ENCODE data around the gene PTPRG.

DNA sequence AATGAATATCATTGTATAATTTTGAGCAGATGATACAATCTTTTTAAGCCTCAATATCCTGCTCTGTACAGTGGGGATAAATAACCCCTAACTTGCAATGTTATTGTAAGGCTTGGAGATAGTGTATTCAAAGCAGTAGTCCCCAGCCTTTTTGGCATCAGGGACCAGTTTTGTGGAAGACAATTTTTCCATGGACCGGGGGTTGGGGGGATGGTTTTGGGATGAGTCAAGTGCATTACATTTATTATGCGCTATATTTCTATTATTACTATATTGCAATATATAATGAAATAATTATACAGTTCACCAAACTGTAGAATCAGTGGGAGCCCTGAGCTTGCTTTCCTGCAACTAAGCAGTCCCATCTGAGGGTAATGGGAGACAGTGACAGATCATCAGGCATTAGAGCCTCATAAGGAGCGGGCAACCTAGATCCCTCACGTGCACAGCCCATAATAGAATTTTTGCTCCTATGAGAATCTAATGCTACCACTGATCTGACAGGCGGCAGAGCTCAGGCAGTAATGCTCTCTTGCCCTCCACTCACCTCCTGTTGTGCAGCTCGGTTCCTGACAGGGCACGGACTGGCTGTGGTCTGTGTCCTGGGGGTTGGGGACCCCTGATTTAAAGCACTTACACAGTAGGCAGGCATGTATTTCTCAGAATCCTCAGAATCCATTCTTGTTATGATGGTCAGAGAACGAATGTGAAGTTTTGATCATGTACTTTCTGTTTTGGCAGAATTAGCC, 102.2 kb downstream of the PTPRG start:
- TF ChIP-seq POLR2A (IDR thresholded peaks at IDR 0.05; ENCODE audit: low read depth, low read length) (no peak), POLR2AphosphoS5 (IDR thresholded peaks at IDR 0.05; ENCODE audit: low read depth, low read length) (no peak), TAF1 (IDR thresholded peaks at IDR 0.05; ENCODE audit: borderline replicate concordance, low read depth, low read length) (no peak)
